GM19467 (cell line): Measurements from ENCODE around the gene BBLN.
"Not testable (repeated sequence)": the region's sequence is repeated elsewhere in the genome, so short reads cannot be mapped to it uniquely, and the experiment has no call there.

Experiments used
- ATAC-seq: cut with Tn5 transposase; IDR thresholded peaks from one replicate; pipeline ENCODE4 v1.9.1; 2021; ENCODE audit warnings: mild to moderate bottlenecking, moderate library complexity; ENCODE audit not compliant: unreplicated experiment

BBLN gene

DNA sequence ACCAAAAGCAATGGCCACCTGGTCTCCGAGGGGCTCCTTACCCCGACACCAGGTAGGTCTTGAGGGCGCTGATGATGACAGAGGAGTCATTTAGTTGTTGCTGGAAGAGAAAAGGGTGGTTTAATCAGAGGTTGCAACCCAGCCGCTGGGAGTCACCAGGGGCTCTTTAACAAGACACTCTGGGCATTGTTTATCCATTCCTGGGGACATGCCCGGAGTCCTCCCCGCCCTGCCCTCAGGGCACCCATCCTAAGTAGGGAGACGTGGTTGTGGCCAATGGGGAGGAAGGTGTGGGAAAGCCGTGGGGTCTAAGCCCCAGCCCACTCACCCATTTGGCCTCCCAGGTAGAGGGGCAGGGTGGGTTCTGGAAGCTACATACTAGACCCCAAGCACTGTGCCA is 35.6 kb upstream of the BBLN start:
- no peak for ATAC-seq

DNA sequence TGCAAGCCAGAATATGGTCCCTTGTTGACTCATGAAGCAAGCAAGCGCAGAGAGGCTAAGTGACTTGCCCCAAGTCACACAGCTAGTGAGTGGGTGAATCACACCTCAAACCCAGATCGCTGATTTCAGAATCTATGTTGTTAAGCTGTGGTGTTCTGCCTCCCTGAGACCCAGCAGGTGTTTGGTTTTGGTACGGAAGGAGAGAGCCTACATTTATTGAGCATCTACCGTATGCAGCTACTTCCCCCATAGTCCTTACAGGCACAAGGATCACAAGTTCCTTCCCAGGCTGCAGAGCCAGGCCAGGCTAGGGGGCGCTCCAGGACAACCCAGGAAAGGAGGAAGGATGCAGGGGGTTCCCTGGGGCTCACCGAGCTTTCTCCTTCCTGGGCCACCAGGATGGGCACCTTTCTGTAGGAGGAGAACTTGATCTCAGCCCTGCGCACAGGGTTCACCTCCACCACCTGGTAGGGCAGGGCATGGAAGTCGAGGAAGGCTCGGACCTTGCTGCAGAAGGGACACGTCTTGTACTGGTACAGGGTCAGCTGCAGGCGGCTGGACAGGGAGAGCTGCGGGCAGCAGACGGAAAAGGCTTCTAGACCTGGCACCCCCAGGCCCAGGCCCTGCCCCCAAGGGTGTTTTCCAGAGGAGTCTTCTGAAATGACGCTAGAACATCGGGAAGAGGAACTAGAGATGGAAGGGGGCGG is 35.0 kb upstream of the BBLN start:
- no peak for ATAC-seq

DNA sequence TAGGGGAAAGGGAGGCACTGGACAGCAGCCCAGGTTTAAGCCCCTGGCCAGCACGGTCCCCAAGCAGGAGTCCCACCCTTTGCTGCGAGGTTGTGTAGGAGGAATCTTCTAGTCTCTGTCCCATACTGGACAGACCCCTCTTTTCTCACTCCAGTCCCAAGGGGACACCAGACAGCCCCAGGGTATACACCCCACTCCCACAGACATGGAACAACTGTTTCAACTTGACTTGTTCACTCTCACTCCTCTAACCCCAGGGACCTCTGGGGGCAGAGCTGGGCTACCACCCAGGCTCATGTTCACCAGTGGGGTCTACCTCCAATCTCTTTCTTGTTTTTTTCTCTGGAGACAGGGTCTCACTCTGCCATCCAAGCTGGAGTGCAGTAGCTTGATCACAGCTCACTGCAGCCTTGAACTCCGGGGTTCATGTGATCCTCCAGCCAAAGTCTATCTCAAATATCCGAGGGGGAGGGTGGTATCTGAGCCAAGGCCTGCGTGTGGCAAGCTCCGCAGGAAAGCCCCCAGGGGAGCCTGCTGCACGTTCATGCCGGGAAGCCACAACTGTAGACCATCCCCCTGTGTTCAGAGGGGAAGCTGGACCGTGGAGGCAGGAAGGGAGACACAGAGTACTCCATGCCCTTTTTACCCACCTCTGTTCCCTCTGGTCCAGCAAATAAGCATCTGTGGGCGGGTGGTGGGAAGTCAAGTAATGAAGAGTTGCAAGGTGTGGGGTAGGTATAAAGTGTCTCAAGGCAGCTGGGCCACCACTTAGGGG is 34.3 kb upstream of the BBLN start:
- ATAC-seq, result no peak

DNA sequence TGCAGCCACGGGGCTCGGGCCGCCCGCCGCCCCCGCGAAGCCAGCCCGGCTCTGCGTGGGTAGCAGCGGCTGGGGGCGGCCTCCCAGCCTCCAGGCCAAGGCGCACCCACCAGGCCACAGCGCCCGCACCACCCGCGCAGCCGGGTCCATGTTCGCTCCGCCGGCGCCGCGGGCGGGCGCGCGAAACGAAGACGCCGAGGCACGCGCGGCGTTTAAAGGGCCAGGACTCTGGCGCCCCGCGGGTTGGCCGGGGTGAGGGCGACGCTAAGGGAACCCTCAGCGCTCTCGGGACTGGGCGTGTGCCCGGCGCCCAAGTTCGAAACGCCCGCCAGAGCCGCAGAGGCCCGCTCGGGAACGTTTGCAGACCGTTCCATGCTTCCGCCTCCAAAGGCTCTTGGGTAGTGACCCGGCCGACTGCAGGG is 32.5 kb upstream of the BBLN start, which contains the start of gene PTGES2:
PTGES2 (minus strand) TSS at position 162 of the 422 bp plus-strand sequence; CDS start at position 150, 12 bp downstream.
- ATAC-seq, result peak; percentile 48

DNA sequence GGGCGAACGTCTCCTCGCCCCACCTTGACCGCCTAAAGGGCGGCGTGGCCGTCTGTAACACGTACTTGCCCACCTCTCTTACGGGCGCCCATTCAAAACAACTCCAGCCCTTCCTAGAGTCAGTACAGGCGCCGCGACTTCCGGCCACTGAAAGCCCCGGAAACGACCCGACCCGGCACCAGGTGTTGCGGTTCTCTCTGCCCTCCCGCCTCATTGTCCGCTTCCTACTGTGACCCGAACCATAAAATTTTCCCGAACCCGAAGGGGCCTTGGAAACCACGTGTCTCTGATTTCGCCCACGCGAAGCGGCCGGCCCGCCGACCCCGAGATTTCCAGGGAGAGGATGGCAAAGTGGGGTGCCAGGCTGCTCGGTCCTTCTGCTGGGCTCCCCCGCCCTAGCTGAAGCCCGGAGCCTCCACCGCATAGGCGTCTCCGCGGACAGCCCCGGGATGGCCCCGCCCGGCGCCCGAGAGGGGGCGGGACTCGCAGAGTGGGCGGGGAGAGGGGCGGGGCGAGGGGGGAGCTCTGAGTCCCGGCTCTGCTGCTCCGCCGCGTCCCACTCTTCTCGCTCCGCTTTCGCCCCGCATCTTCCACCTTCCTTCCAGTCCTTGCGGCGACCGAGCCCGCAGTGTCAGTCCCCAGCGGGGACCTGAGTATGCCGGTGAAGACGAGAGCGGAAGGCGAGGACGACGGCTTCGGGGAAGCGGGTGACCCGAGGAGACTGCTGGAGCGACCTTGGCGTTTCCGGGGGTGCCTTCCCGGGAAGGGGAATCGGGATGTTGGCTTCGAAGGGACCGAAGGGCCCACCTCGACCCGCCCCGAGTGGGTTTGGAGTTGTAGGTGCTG is 31.9 kb upstream of the BBLN start:
- peak; percentile 60 for ATAC-seq

DNA sequence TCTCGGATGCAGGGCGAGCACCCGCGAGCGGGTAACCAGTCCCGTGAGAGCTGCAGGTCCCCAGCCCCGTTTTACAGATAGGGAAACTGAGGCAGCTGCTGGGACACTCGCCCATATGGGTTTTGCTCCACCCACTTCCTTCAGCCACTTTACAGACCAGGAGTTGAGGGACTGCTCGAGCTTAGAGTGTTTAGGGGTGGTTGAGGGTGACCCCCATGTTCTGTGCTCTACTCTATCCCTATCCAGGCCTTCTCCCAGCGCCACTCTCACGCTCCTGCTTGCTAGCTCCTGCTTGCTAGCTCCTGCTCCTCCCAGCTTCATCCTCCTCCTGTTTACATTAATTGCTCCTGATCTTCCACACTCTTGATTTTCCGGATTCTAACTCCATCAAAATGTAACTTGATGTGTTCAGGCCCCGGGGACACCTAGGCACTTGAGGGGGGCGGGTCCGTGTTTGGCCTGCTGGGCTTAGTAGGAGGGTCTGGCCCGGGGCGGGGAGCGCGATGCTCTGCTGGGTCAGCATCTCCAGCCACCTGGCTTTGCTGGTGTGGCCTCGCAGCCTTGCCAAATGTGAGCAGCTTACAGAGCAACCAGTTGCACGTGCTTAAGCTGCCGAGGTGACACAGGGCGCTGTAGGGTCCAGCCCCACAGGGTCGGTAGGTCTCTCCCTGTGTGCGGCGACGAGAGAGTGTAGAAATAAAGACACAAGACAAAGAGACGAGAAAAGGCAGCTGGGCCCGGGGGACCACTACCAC is 31.1 kb upstream of the BBLN start:
- no peak for ATAC-seq

DNA sequence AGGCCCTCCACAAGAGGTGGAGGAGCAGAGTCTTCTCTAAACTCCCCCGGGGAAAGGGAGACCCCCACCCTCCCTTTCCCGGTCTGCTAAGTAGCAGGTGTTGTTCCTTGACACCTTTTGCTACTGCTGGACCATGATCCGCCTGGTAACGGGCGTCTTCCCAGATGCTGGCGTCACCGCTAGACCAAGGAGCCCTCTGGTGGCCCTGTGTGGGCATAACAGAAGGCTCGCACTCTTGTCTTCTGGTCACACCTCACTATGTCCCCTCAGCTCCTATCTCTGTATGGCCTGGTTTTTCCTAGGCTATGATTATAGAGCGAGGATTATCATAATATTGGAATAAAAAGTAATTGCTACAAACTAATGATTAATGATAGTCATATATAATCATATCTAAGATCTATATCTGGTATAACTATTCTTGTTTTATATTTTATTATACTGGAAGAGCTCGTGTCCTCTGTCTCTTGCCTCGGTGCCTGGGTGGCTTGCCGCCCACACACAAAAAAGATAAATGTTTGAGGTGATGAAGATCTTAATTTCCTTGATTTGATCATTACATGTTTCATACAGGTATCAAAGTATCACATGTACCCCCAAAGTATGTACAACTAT is 30.0 kb upstream of the BBLN start:
- ATAC-seq, result not testable (repeated sequence)

DNA sequence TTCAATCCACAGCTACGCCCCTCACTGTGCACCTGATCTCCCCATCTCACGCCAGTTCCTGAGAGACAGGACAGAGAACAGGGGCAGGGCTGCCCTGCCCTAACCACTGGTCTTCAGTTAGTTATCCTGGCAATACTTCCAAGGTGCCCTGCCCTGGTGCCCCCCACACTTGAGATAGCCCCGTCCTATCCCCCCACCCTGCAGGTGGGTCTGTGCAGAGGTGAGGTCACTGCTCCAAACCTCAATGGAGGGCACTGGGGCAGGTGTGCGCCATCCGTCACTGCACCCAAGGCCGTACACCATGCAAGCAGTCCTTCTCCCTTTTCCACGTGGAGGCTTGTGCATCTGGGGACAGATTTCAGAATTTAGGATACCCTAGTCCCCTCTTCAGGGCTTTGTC is 29.4 kb upstream of the BBLN start:
- ATAC-seq, result not testable (repeated sequence)

DNA sequence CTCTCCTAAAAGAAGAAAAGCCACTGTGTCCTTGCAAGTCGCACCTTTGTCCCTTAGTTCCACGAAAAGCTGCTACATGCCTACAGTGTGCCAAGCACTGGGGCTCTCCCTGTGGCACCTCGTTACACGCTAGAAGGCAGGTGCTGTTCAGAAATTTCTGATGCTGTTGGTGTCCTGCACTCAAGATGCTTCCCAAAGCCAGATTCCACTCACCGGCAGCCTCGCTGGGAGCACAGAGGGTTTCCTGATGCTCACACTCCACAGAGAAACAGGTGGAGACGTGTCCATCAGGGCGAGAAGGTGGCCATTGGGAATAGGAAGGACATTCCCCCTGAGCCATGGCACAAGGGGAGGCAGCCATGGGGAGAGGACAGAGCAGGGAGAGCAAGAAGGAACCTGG is 28.7 kb upstream of the BBLN start:
- ATAC-seq, result not testable (repeated sequence)

DNA sequence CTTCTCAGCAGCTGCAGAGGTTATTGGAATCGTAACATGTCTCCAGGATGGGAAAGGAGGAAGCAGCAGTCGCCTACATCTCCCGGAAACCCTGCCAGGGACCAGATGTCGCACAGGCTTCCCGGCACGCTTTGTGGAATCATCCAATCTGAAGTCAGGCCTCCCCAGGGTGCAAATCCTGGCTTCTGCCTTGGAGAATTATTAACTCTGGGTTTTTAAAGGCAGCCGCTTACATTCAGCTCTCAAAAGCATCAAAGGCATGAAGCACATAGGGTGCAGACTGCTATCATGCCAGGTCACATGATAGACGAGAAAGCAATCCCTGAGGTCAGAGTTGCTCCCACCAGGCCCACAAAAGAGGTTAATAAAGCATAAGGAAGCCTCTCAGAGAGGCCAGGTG is 27.9 kb upstream of the BBLN start:
- not testable (repeated sequence) for ATAC-seq

DNA sequence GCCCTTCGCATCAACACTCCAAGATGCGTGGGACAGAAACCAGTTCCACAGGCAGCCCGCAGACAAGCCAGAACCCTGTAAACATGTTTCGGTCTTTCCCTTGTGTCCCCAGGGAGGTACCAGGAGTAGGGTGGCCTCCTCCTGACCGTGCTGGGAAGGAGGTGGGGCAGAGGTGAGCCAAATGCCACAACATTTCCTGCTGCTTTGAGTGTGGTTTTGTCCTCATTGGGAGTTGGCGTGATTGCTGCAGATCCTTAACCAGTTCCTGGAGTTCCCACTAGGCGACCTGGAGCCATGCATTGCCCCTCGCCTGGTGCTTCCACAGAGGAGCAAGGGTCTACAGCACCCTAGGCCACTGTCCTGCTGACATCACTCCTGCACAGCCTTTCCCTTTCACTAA is 24.5 kb upstream of the BBLN start:
- not testable (repeated sequence) for ATAC-seq

DNA sequence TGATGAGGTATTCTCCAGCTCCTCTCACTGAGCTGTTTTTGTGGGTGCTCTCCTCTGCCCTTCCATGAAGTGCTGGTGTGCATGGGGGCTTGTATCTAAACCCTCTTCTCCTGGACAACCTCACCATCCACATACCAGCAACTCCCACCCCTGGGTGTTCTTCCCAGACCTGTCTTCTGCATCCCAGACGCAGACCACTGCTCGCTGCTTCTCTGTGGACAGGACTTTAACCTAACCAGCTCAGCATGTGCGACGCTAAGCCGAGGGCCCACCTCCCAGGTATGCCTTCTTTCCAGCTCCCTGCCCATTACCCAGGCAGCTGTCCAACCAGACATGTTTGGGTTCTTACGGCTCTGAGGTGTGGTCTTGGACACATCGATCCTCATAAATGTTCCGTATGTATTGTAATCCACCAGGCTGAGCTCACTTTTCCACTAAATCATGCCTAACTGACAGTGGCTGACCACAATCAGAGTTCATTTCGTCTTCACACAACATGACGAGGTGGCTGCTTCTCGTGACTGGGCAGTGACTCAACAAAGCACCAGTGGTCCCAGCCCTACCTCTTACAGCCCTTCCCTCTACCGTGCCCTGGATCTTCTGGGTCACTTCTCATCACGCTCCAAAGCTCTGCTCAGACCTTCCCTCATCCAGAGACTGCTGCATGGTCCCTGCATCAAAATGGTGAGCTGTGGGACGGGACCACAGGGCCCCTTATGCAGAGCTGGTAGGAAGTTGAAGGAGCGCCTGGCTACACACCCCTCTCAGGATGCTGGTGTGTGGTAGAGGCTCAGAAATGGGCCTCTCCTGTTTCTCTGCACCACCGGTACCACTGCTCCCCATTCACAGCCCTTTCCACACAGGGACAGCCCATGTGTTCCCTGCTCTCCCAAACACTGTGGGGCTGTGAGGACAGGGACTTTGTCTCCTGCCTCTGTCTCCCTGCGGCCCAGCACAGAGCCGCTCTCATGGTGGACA is 23.0 kb upstream of the BBLN start:
- ATAC-seq, result no peak

DNA sequence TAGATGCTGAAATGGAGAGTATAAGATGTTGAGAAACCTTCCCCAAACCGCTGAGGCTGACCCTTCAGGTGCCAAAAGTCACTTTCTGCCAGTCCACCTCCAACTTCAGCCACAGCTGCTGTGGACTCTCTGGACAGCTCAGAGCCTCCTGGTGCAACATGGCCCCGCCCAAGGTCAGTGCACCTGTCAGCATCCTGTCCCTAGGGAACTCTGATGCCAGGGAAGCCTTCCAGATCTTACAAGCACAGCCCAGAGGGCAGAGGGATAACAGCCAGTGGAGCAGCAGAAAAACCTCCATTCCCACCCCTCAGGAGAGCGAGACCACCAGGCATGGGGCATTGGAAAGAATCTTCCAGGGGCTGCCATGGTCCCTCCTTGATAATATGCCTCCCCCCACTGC is 22.1 kb upstream of the BBLN start:
- ATAC-seq, result no peak

DNA sequence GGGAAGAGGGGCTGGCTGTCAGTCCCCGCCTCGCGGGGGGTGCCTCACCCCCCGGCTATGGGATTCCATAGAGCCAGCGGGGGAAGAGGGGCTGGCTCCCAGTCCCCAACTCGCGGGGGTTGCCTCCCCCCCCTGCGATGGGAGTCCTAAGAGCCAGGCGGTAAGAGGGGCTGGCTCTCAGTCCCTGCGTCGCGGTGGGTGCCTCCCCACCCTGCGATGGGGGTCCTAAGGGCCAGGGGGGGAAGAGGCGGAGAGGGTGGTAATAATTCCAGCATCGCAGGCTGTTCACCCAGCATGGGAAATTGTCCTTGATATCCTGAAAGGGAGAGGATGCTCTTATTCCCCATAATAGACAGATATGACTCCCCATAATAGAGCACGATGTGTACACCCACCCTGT is 20.4 kb upstream of the BBLN start:
- no peak for ATAC-seq

DNA sequence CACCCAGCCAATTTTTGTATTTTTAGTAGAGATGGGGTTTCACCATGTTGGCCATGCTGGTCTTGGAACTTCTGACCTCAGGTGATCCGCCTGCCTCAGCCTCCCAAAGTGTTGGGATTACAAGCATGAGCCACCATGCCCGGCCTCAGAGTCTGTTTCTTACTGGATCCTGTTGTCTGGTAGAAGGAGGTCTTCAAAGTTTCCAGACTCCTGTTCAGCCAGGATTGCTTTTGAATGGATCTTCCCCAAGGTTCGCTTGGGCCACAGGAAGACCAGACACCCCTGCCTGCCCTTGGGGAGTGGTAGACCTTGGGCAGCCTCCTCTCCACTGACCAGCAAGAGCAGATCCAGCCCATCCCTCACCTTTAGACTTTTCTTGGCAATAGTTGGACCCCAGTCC is 18.5 kb upstream of the BBLN start:
- ATAC-seq, result no peak

DNA sequence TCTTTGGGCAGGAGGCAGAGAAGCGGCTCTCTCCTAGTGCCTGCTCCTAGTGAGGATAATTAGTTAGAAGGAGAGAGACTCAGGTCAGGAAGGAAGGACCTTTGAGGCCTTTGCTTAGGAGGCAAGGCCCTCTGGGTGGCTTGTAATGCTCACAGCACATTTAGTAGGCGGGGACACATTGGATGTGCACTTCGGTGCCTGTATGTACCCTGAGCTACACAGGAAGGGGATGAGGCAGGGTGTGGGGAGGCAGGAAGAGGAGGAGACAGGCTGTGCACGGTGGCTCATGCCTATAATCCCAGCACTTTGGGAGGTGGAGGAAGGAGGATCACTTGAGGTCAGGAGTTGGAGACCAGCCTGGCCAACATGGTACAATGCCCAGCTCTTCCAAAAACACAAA is 18.0 kb upstream of the BBLN start:
- no peak for ATAC-seq

DNA sequence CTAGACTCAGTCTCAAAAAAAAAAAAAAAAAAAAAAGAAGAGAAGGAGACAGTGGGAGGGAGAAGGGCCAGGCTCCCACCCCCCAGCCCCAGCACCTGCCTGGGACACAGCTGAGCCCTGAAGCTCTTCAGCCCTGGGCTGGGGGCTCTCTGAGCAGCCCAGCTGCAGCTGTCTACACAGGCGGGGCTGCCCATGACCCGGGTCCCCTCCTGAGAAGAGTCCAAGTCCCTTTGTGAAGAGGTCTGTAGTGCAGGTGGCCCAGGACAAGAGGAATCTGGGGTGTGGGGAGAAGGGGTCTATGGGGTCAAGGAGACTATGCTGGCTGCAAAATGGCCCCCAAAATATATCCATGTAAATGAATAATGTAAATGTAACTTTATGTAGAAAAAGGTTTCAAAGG is 17.5 kb upstream of the BBLN start:
- no peak for ATAC-seq

DNA sequence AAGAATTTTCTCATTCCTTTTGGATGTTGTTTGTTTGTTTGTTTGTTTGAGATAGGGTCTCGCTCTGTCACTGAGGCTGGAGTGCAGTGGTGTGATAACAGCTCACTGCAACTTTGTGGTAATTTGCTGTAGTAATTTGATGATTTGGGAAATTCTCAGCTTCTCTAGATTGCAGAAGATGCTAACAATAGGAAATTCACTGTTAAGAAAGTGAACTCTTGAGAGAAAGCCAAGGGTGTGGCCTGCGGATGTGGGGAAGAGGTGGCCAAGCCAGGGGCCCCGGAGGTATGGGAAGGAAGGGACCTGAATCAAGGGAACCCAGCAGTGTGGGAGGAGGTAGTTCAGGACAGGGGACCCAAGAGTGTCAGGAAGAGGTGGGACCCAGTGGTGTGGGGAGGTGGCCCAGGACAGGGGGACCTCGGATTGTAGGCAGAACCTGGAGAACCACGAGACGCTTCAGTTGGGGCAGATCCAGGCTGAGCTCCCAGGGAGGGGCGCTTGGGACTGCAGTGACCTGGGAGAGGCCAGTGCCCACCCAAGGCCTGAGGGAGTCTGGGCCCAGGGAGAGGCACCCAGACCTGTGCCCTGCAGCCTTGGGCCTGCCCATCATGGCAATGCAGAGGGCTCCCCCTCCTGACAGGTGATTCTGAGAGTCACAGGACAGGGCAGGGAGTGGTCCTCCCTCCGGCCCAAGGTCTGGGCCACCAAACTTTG is 16.4 kb upstream of the BBLN start:
- ATAC-seq, result no peak
